ENCODE measurements around the gene PLD3. TPM values are rescaled to one million over a fixed set of nuclear protein-coding genes. Genes with fewer than 3 reads are reported as not detected.

The PLD3 gene
- total RNA-seq, 1 donor from 2014 or later, result 227 TPM

GRCh38 chr19:40415768-40416167 is 67.3 kb downstream of the PLD3 start:
- H3K27ac Mint-ChIP-seq (ENCODE audit: unreplicated experiment), result peak overlapping the region; percentile 37
- no peaks in the 10 kb centered on the region for H3K9me3 Mint-ChIP-seq (ENCODE audit: unreplicated experiment)
- no peak for DNase-seq (ENCODE audit: low spot score)
- no peak for TF ChIP-seq CTCF (IDR thresholded peaks at IDR 0.05; ENCODE audit: unreplicated experiment)
- peaks cover 48% of the 10 kb centered on the region for H3K4me1 Mint-ChIP-seq (ENCODE audit: unreplicated experiment)
- peaks cover 5% of the 10 kb centered on the region for H3K36me3 Mint-ChIP-seq (ENCODE audit: low read depth, unreplicated experiment)
- no peak overlapping the region for H3K4me3 Mint-ChIP-seq (ENCODE audit: unreplicated experiment)
- peaks cover 14% of the 10 kb centered on the region for H3K27me3 Mint-ChIP-seq (ENCODE audit: unreplicated experiment)

- peaks cover 14% of the 10 kb centered on the region for H3K27me3 Mint-ChIP-seq (ENCODE audit: unreplicated experiment)
- no peaks in the 10 kb centered on the region for H3K9me3 Mint-ChIP-seq (ENCODE audit: unreplicated experiment)
- peaks cover 48% of the 10 kb centered on the region for H3K4me1 Mint-ChIP-seq (ENCODE audit: unreplicated experiment)
- TF ChIP-seq CTCF (IDR thresholded peaks at IDR 0.05; ENCODE audit: unreplicated experiment), result no peak
- peaks cover 6% of the 10 kb centered on the region for H3K36me3 Mint-ChIP-seq (ENCODE audit: low read depth, unreplicated experiment)
- H3K27ac Mint-ChIP-seq (ENCODE audit: unreplicated experiment), result peak overlapping the region; percentile 95
- H3K4me3 Mint-ChIP-seq (ENCODE audit: unreplicated experiment), result no peak overlapping the region
- peak; percentile 58 for DNase-seq (ENCODE audit: low spot score)
Measured at GRCh38 chr19:40416918-40417642, 68.6 kb downstream of the PLD3 start.

GRCh38 chr19:40417643-40417981 is 69.1 kb downstream of the PLD3 start:
- peaks cover 14% of the 10 kb centered on the region for H3K27me3 Mint-ChIP-seq (ENCODE audit: unreplicated experiment)
- H3K27ac Mint-ChIP-seq (ENCODE audit: unreplicated experiment), result peak overlapping the region; percentile 95
- no peaks in the 10 kb centered on the region for H3K9me3 Mint-ChIP-seq (ENCODE audit: unreplicated experiment)
- peak overlapping the region; percentile 80 for H3K4me3 Mint-ChIP-seq (ENCODE audit: unreplicated experiment)
- H3K36me3 Mint-ChIP-seq (ENCODE audit: low read depth, unreplicated experiment), result peaks cover 10% of the 10 kb centered on the region
- no peak for TF ChIP-seq CTCF (IDR thresholded peaks at IDR 0.05; ENCODE audit: unreplicated experiment)
- DNase-seq (ENCODE audit: low spot score), result no peak
- peaks cover 53% of the 10 kb centered on the region for H3K4me1 Mint-ChIP-seq (ENCODE audit: unreplicated experiment)

GRCh38 chr19:40418040-40418439 is 69.5 kb downstream of the PLD3 start:
- Mint-ChIP-seq H3K36me3 (ENCODE audit: low read depth, unreplicated experiment) (peaks cover 10% of the 10 kb centered on the region), H3K9me3 (ENCODE audit: unreplicated experiment) (no peaks in the 10 kb centered on the region), H3K4me3 (ENCODE audit: unreplicated experiment) (peak overlapping the region; percentile 80), H3K27ac (ENCODE audit: unreplicated experiment) (peak overlapping the region; percentile 95), H3K4me1 (ENCODE audit: unreplicated experiment) (peaks cover 53% of the 10 kb centered on the region), H3K27me3 (ENCODE audit: unreplicated experiment) (peaks cover 14% of the 10 kb centered on the region)
- no peak for TF ChIP-seq CTCF (IDR thresholded peaks at IDR 0.05; ENCODE audit: unreplicated experiment)
- DNase-seq (ENCODE audit: low spot score), result no peak

- Mint-ChIP-seq H3K9me3 (ENCODE audit: unreplicated experiment) (no peaks in the 10 kb centered on the region), H3K27ac (ENCODE audit: unreplicated experiment) (no peak overlapping the region), H3K27me3 (ENCODE audit: unreplicated experiment) (peaks cover 8% of the 10 kb centered on the region), H3K36me3 (ENCODE audit: low read depth, unreplicated experiment) (peaks cover 10% of the 10 kb centered on the region), H3K4me1 (ENCODE audit: unreplicated experiment) (peaks cover 48% of the 10 kb centered on the region), H3K4me3 (ENCODE audit: unreplicated experiment) (peak overlapping the region; percentile 3)
- DNase-seq (ENCODE audit: low spot score), result no peak
- TF ChIP-seq CTCF (IDR thresholded peaks at IDR 0.05; ENCODE audit: unreplicated experiment), result no peak
Measured at GRCh38 chr19:40419066-40419612, 70.6 kb downstream of the PLD3 start.
